ENCODE measurements around the gene INPP4A.

INPP4A gene

DNA sequence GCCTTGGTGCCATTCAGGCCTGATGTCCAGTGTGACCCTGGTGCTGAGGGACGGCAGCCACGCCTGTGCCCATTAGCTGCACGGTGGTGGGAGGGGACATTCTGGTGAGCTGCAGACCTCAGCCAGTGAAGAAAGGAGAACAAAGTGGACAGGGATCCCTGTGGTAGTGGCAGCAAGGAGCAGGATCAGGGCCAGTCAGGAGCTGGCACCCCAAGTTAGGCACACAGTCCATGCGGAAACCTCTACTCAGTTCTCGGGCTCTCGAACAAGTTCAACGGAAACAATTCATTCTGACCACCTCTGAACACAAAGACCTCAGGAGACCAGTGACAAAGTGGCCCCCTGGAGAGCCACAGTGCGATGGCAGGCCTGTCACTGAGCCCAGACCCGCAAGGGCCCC lies 133.6 kb downstream of the INPP4A start:
- Histone ChIP-seq H3K27me3 (ENCODE audit: control insufficient read depth in 1 of 2, insufficient read depth in 2 of 2, low read length in 2 of 2) (no peaks in the 10 kb centered on the region), H3K9ac (ENCODE audit: low read depth in 1 of 2, low read length in 2 of 2) (no peak overlapping the region), H3K9me3 (ENCODE audit: control insufficient read depth in 1 of 2, low read length in 2 of 2) (no peaks in the 10 kb centered on the region), H3K36me3 (ENCODE audit: control insufficient read depth in 1 of 2, insufficient read depth in 2 of 2, low read length in 2 of 2) (peaks cover 12 to 67% of the 10 kb centered on the region in 2 donors), H3K4me3 (ENCODE audit: low read depth in 1 of 2, low read length in 2 of 2) (no peak overlapping the region), H3K4me1 (ENCODE audit: control insufficient read depth in 1 of 2, insufficient read depth in 2 of 2, low read length in 2 of 2) (no peaks in the 10 kb centered on the region), H3K27ac (ENCODE audit: low read depth, low read length) (no peak overlapping the region)

DNA sequence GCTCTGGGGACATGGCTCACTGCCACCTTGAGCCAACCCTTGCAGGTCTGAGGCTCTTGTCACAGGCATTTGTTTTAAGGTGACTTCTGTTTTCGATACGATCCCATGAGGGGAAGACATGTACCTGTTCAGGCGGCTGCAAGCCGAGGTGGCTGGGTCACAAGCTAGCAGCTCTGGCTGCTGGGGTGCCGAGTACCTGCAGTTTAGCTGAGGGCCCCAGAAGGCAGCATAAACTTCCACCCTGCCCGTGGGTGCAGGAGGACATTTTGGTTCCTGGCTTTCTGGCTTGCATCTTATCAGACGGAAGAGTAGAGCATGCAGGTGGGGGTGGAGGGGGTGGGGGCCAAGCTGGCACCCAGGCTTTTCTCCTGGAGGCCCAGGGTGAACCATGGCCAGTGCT lies 135.3 kb downstream of the INPP4A start:
- Histone ChIP-seq H3K27me3 (ENCODE audit: control insufficient read depth in 1 of 2, insufficient read depth in 2 of 2, low read length in 2 of 2) (no peaks in the 10 kb centered on the region), H3K4me1 (ENCODE audit: control insufficient read depth in 1 of 2, insufficient read depth in 2 of 2, low read length in 2 of 2) (peaks cover 8 to 12% of the 10 kb centered on the region in 2 donors), H3K9me3 (ENCODE audit: control insufficient read depth in 1 of 2, low read length in 2 of 2) (no peaks in the 10 kb centered on the region), H3K27ac (ENCODE audit: low read depth, low read length) (no peak overlapping the region), H3K4me3 (ENCODE audit: low read depth in 1 of 2, low read length in 2 of 2) (no peak overlapping the region), H3K9ac (ENCODE audit: low read depth in 1 of 2, low read length in 2 of 2) (no peak overlapping the region), H3K36me3 (ENCODE audit: control insufficient read depth in 1 of 2, insufficient read depth in 2 of 2, low read length in 2 of 2) (peaks cover 15 to 64% of the 10 kb centered on the region in 2 donors)

DNA sequence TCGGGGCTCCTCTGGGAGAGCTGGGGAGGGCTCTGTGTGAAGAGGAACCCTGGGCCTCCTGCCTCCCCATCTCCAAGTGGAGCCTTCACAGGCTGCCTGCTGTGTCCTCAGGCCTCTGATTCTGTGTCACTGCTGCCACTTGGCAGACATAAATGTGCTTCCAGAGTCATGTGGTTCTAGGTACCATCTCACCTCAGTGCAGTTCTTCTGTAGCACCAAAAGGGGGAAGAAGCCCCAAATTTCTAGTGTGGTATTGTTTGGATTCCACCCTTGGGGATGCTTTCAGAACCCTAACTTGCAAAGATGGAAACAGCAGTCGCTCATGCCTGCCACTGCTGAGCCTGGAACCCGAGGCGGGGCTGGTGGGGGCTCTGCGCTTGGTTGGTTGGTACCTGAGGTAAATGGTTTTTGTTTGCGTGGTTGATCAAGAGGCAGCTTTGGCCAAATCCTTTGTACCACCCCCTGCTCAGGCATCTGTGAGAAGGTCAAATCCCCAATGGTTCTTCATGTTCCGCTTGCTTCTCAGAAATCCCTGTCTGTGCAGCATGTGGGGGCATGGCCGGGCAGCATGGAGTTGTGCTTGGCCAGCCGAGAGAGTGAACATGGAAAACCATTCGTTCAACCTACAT lies 136.1 kb downstream of the INPP4A start:
- Histone ChIP-seq H3K9ac (ENCODE audit: low read depth in 1 of 2, low read length in 2 of 2) (no peak overlapping the region), H3K36me3 (ENCODE audit: control insufficient read depth in 1 of 2, insufficient read depth in 2 of 2, low read length in 2 of 2) (peaks cover 15 to 55% of the 10 kb centered on the region in 2 donors)

DNA sequence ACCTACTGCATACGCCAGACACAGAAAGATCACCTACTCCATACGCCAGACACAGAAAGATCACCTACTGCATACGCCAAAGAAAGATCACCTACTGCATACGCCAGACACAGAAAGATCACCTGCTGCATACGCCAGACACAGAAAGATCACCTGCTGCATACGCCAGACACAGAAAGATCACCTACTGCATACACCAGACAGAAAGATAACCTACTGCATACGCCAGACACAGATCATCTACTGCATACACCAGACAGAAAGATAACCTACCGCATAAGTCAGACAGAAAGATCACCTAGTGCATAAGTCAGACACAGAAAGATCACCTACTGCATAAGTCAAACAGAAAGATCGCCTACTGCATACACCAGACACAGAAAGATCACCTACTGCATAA lies 137.9 kb downstream of the INPP4A start:
- Histone ChIP-seq H3K4me3 (ENCODE audit: low read depth in 1 of 2, low read length in 2 of 2) (no peak overlapping the region), H3K4me1 (ENCODE audit: control insufficient read depth in 1 of 2, insufficient read depth in 2 of 2, low read length in 2 of 2) (peaks cover 8 to 12% of the 10 kb centered on the region in 2 donors), H3K9me3 (ENCODE audit: control insufficient read depth in 1 of 2, low read length in 2 of 2) (no peaks in the 10 kb centered on the region), H3K27ac (ENCODE audit: low read depth, low read length) (no peak overlapping the region), H3K9ac (ENCODE audit: low read depth in 1 of 2, low read length in 2 of 2) (no peak overlapping the region), H3K27me3 (ENCODE audit: control insufficient read depth in 1 of 2, insufficient read depth in 2 of 2, low read length in 2 of 2) (no peaks in the 10 kb centered on the region), H3K36me3 (ENCODE audit: control insufficient read depth in 1 of 2, insufficient read depth in 2 of 2, low read length in 2 of 2) (peaks cover 11 to 45% of the 10 kb centered on the region in 2 donors)

More for the DNA sequence above, 136.1 kb downstream of the INPP4A start:
- no peaks in the 10 kb centered on the region for H3K27me3 ChIP-seq (ENCODE audit: control insufficient read depth in 1 of 2, insufficient read depth in 2 of 2, low read length in 2 of 2)
- no peaks in the 10 kb centered on the region for H3K9me3 ChIP-seq (ENCODE audit: control insufficient read depth in 1 of 2, low read length in 2 of 2)
- peaks cover 8 to 12% of the 10 kb centered on the region in 2 donors for H3K4me1 ChIP-seq (ENCODE audit: control insufficient read depth in 1 of 2, insufficient read depth in 2 of 2, low read length in 2 of 2)
- H3K27ac ChIP-seq (ENCODE audit: low read depth, low read length) = no peak overlapping the region
- no peak overlapping the region for H3K4me3 ChIP-seq (ENCODE audit: low read depth in 1 of 2, low read length in 2 of 2)

DNA sequence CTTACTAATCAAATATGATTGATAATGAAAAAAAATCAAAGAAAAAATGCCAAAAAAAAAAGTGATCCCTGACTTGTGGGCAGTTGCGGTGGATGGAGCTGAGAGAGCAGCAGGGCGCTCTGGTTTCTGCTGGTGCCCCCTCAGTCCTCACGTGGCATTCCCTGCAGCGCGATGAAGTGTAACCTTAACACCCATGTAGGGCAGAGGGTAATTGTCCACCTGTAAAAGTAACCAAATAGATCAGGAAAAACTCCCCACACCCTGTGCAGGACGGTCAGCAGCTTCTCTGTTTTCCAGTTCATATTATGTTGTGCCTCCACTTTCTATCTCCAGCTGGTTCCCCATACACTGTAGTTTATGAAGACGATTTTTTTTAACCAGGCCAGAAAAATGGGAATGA lies 138.6 kb downstream of the INPP4A start:
- H3K9me3 ChIP-seq (ENCODE audit: control insufficient read depth in 1 of 2, low read length in 2 of 2) = no peaks in the 10 kb centered on the region
- H3K27me3 ChIP-seq (ENCODE audit: control insufficient read depth in 1 of 2, insufficient read depth in 2 of 2, low read length in 2 of 2) = no peaks in the 10 kb centered on the region
- no peak overlapping the region for H3K27ac ChIP-seq (ENCODE audit: low read depth, low read length)
- H3K4me1 ChIP-seq (ENCODE audit: control insufficient read depth in 1 of 2, insufficient read depth in 2 of 2, low read length in 2 of 2) = peaks cover 8 to 12% of the 10 kb centered on the region in 2 donors
- peaks cover 8 to 38% of the 10 kb centered on the region in 2 donors for H3K36me3 ChIP-seq (ENCODE audit: control insufficient read depth in 1 of 2, insufficient read depth in 2 of 2, low read length in 2 of 2)
- H3K4me3 ChIP-seq (ENCODE audit: low read depth in 1 of 2, low read length in 2 of 2) = no peak overlapping the region
- no peak overlapping the region for H3K9ac ChIP-seq (ENCODE audit: low read depth in 1 of 2, low read length in 2 of 2)

DNA sequence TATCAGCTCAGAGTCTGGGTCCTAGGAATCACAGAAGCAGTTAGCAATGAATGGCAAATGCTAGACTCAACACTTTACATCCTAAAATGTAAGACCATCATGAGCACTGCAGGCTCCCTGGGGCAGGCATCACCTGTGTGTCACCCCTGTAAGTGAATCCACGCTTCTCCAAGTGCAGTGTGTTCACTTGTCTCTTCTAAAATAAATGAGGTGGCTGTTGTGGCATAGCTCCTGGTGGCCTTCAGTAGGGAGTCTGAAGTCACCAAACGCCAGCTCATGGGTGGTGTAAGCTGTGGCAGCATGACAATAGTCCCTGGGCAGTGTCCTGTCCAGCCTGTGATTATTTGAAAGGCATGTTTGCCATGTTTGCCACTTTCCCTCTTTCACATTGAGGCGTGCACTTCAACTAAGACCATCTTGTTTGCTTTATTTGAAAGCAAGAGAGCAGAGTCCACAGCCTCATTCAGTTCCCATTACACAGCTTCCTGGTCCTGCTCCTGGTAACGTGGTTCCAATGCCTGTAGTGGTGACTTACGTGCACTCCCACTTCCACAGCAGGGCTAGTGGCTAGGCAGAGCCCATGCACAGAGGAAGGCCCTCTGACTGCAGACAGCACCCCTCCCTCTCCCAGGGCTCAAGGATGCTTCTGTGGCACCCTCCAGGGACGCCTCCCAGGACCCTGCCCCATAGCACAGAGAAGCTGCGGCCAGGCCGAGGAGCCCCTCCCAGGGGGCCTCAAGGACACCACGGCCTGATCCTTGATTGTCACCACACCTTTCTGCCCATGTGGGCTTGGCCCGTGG lies 139.4 kb downstream of the INPP4A start:
- Histone ChIP-seq H3K4me3 (ENCODE audit: low read depth in 1 of 2, low read length in 2 of 2) (no peak overlapping the region), H3K9me3 (ENCODE audit: control insufficient read depth in 1 of 2, low read length in 2 of 2) (no peaks in the 10 kb centered on the region), H3K27ac (ENCODE audit: low read depth, low read length) (no peak overlapping the region), H3K9ac (ENCODE audit: low read depth in 1 of 2, low read length in 2 of 2) (no peak overlapping the region), H3K4me1 (ENCODE audit: control insufficient read depth in 1 of 2, insufficient read depth in 2 of 2, low read length in 2 of 2) (peaks cover 8 to 12% of the 10 kb centered on the region in 2 donors), H3K36me3 (ENCODE audit: control insufficient read depth in 1 of 2, insufficient read depth in 2 of 2, low read length in 2 of 2) (peaks cover 6 to 32% of the 10 kb centered on the region in 2 donors), H3K27me3 (ENCODE audit: control insufficient read depth in 1 of 2, insufficient read depth in 2 of 2, low read length in 2 of 2) (no peaks in the 10 kb centered on the region)

DNA sequence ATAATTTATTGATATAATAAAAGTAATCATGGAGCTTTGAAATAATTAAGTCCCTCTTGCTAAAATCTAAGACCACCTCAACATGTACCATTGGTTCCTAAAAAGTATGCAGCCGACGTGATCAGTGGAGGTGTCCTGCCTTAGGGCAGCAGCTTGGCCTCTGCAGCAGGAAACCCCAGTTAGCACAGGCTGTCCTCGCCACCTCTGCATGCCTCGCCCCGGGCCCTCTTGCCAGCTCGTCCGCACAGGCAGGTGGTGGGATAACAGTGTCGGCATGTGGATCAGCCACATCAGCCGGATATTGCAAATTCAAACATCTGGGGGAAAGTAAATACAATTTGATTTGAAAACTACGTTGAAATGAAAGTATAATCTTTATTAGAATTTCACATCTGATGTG lies 140.7 kb downstream of the INPP4A start:
- Histone ChIP-seq H3K27me3 (ENCODE audit: control insufficient read depth in 1 of 2, insufficient read depth in 2 of 2, low read length in 2 of 2) (no peaks in the 10 kb centered on the region), H3K9me3 (ENCODE audit: control insufficient read depth in 1 of 2, low read length in 2 of 2) (no peaks in the 10 kb centered on the region), H3K36me3 (ENCODE audit: control insufficient read depth in 1 of 2, insufficient read depth in 2 of 2, low read length in 2 of 2) (peaks cover 6 to 32% of the 10 kb centered on the region in 2 donors), H3K27ac (ENCODE audit: low read depth, low read length) (no peak overlapping the region), H3K4me3 (ENCODE audit: low read depth in 1 of 2, low read length in 2 of 2) (no peak overlapping the region), H3K4me1 (ENCODE audit: control insufficient read depth in 1 of 2, insufficient read depth in 2 of 2, low read length in 2 of 2) (peaks cover 8 to 12% of the 10 kb centered on the region in 2 donors), H3K9ac (ENCODE audit: low read depth in 1 of 2, low read length in 2 of 2) (no peak overlapping the region)

DNA sequence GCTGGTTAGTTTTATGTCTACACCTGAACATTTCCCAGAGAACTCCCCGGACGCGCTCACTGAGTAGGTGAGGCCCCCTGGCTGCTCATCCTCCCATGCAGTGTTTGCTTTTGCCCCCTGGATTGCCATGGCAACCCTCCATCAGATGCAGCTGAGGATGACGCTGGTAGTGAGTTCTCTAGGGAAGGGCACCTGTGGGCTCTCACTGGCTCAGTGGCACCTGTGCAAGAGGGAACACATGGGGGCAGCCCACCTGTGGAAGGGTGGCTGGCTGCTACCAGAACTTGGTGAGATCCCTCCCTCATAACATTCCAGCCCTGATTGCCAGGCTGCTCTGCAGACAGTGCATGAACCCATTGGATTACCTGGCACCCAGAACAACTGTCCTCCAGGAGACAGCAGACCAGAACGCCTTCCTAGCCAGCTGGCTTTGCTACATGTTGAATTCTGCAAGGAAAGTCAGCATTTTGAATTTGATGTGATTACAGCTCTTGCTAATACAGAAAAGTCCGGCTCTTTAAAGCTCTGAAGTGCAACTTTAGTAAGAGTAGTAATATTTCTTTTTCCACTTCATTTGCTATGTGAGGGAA lies 142.0 kb downstream of the INPP4A start:
- no peak overlapping the region for H3K27ac ChIP-seq (ENCODE audit: low read depth, low read length)
- no peak overlapping the region for H3K9ac ChIP-seq (ENCODE audit: low read depth in 1 of 2, low read length in 2 of 2)
- H3K4me1 ChIP-seq (ENCODE audit: control insufficient read depth in 1 of 2, insufficient read depth in 2 of 2, low read length in 2 of 2) = peaks cover 8 to 12% of the 10 kb centered on the region in 2 donors
- no peaks in the 10 kb centered on the region for H3K27me3 ChIP-seq (ENCODE audit: control insufficient read depth in 1 of 2, insufficient read depth in 2 of 2, low read length in 2 of 2)
- peaks cover 3 to 40% of the 10 kb centered on the region in 2 donors for H3K36me3 ChIP-seq (ENCODE audit: control insufficient read depth in 1 of 2, insufficient read depth in 2 of 2, low read length in 2 of 2)
- no peak overlapping the region for H3K4me3 ChIP-seq (ENCODE audit: low read depth in 1 of 2, low read length in 2 of 2)
- no peaks in the 10 kb centered on the region for H3K9me3 ChIP-seq (ENCODE audit: control insufficient read depth in 1 of 2, low read length in 2 of 2)

DNA sequence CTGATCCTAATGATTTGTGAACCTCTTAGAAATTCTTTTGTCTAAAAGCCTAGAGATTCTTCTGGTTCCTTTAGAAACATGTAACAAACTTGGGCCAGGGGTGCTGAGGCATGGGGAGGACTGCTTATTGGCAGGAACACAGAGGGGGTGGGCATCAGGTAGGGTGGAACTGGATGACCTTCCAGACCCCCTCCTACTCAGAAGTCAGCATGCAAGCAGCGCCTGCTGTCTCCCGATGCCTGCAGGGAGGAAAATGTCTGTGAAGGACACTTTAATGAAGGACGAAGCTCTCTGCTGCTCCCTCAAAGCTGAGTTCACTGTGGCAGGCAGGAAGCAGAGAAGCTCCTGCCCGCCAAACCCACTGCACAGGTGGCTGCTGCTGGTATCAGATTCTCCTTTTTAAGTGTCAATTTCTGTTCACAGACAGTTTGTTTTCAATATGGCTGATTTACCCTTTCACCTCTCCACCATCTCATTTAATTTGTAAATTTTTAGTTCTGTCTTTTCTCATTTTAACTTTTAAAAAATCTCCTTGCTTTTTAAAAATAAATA lies 144.3 kb downstream of the INPP4A start:
- no peak overlapping the region for H3K27ac ChIP-seq (ENCODE audit: low read depth, low read length)
- H3K4me1 ChIP-seq (ENCODE audit: control insufficient read depth in 1 of 2, insufficient read depth in 2 of 2, low read length in 2 of 2) = peaks cover 5 to 9% of the 10 kb centered on the region in 2 donors
- no peak overlapping the region for H3K9ac ChIP-seq (ENCODE audit: low read depth in 1 of 2, low read length in 2 of 2)

DNA sequence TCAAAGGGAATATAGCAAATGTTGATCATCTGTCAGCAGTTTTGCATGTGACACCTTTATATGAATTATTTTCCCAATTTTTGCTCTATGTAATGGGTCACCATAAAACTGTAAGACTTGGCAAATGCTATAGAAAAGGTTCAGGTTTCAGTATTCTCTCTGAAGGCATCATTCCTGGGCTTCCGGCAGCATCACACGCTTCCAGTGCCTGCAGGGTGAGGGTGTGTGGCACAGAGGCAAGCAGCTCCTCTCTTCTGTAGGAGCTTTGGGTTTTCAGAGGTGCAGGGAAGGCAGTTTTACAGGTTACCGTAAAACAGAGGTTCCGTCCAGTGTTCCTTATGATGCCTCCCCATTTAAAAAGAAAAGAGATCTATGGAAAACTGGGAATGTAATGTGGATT lies 144.8 kb downstream of the INPP4A start:
- no peak overlapping the region for H3K9ac ChIP-seq (ENCODE audit: low read depth in 1 of 2, low read length in 2 of 2)
- no peaks in the 10 kb centered on the region for H3K27me3 ChIP-seq (ENCODE audit: control insufficient read depth in 1 of 2, insufficient read depth in 2 of 2, low read length in 2 of 2)
- no peaks in the 10 kb centered on the region for H3K9me3 ChIP-seq (ENCODE audit: control insufficient read depth in 1 of 2, low read length in 2 of 2)
- H3K36me3 ChIP-seq (ENCODE audit: control insufficient read depth in 1 of 2, insufficient read depth in 2 of 2, low read length in 2 of 2) = peaks cover 2 to 22% of the 10 kb centered on the region in 2 donors
- H3K27ac ChIP-seq (ENCODE audit: low read depth, low read length) = no peak overlapping the region
- H3K4me1 ChIP-seq (ENCODE audit: control insufficient read depth in 1 of 2, insufficient read depth in 2 of 2, low read length in 2 of 2) = peaks cover 0 to 3% of the 10 kb centered on the region in 2 donors
- H3K4me3 ChIP-seq (ENCODE audit: low read depth in 1 of 2, low read length in 2 of 2) = no peak overlapping the region

More for the DNA sequence above, 144.3 kb downstream of the INPP4A start:
- peaks cover 3 to 26% of the 10 kb centered on the region in 2 donors for H3K36me3 ChIP-seq (ENCODE audit: control insufficient read depth in 1 of 2, insufficient read depth in 2 of 2, low read length in 2 of 2)
- no peak overlapping the region for H3K4me3 ChIP-seq (ENCODE audit: low read depth in 1 of 2, low read length in 2 of 2)
- H3K9me3 ChIP-seq (ENCODE audit: control insufficient read depth in 1 of 2, low read length in 2 of 2) = no peaks in the 10 kb centered on the region
- H3K27me3 ChIP-seq (ENCODE audit: control insufficient read depth in 1 of 2, insufficient read depth in 2 of 2, low read length in 2 of 2) = no peaks in the 10 kb centered on the region

Data from duodenal mucosa (tissue), 2 donors.